ENCODE results near the gene RGS9.
"Not testable (repeated sequence)": the region's sequence is repeated elsewhere in the genome, so short reads cannot be mapped to it uniquely, and the experiment has no call there.

Gene RGS9

DNA sequence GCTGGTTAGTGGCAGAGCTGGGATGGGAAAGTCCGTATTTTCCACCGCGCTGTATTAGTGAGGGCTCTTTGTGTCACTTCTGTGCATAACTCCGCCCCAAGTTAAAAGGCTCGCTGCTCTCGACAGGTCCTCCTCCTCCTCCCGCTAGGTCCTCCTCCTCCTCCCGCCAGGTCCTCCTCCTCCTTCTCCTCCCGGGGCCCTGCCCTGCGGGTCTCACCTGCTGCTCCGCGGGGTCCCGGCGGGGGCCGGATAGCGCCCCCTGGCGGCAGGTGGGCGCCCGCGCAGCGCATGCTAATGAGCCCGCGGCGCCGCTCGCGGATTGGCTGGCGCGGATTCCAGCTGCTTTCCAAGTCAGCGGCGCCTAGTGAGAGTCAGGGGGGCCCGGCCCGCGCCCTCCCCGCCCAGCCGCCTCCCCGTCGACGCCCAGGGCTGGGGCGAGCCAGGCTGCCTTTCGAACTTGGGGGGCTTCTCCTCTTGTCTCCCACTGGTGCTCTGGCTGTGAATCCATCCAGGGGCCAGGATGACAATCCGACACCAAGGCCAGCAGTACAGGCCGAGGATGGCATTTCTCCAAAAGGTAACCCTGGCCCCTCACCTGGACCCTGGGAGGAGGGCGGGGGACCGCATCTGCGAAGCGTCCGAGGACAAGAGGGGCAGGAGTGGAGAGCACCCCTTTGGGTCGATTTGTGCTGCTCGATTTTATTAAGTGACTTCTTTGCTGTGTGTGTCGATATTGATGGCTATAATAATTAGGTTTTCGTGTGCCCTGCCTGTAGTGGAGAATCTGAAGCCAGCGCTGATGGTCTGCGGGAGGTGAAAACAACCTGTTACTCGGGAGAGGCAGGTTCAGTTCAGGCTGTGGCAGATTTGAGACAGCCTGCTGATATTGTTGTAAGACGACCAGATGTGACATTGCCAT lies at the start of gene RGS9:
Gene RGS9, plus strand, starts transcription at position 350 of the 919 bp plus-strand sequence. Its CDS starts 171 bp downstream, at position 521.
- peak; percentile 95 for ATAC-seq

DNA sequence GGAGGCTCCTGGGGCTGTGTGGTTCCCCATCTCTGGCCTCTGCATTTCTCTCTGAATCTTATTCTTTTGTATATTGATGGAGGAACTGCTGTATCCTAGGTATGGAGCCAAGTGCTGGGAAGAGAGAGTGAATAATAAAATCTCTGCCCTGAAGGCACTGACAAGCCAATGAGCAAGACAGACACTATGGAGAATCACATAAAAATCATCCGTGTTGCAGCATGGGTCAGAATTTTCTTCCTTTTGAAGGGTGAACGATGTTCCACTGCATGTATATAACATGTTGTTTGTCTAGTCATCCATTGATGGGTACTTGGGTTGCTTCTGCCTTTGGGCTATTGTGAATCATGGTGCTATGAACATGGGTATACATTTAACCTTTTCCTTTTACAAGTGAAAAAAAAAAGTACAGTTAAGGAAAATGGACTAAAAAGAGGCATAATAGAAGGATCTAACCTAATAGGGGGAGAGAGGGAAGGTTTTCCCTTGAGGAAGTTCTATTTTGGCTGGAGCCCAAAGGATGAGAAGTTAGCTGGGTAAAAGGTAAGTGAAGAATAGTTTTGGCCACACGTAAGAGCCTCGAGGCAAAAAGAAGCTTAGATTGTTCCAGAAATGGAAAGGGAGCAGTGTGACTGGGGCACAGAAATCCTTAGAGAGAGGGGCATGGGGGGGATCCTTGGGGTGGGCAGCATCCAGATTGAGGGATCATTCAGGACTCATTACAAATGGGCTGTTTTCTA lies 48.4 kb upstream of the RGS9 start:
- DNase-seq (no peak), ATAC-seq (no peak)

More for the DNA sequence above, at the start of gene RGS9:
- peak; percentile 88 for DNase-seq

DNA sequence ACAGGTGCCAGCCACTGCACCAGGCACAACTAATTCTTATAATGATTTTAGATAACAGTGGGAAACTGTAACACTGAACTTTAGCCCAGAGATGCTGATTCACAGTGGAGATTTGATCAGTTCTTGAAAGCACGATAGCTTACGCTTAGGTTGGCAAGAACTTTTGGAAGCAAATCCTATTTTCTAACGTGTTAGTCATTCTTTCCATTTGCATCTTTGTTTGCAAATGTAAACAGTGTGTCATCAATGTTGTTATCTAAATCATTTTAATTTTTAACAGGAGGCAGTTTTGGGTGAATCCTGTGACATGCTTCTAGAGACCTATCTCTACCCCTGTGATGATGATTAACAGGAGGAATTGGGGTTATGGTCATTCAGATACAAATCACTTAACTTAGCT lies 44.9 kb upstream of the RGS9 start:
- DNase-seq = no peak
- ATAC-seq = no peak

DNA sequence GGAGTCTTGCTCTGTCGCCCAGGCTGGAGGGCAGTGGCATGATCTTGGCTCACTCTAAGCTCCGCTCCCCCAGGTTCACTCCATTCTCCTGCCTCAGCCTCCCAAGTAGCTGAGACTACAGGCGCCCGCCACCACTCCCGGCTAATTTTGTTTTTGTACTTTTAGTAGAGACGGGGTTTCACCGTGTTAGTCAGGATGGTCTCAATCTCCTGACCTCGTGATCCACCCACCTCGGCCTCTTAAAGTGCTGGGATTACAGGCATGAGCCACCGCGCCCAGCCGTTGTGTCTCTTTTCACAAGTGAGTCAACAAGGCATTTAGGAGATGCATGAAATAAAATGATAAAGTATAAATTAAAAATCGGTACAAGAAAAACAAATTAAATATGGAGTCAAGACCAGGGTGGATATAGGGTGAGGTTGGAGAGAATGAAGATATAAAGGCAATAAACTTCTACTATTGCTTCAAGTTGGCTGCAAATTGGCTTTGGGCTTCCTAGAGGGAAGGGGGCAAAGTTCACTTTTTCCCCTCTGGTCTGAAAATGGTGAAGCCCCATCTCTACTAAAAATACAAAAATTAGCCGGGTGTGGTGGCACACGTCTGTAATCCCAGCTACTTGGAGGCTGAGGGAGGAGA lies 44.3 kb upstream of the RGS9 start:
- not testable (repeated sequence) for ATAC-seq, DNase-seq

DNA sequence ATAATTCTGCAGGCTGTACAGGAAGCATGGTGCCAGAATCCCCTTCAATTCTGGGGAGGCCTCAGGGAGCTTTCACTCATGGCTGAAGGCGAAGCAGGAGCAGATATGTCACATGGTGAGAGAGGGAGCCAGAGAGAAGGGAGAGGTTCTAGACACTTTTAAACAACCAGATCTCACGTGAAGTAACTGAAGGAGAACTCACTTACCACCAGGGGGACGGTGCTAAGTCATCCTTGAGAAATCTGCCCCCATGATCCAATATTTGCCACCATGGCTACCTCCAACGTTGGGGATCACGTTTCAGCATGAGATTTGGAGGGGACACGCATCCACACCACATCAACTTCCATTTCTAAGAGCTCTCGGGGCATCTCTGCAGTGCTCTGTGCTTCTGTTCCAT lies 43.2 kb upstream of the RGS9 start:
- no peak for DNase-seq
- ATAC-seq = no peak

DNA sequence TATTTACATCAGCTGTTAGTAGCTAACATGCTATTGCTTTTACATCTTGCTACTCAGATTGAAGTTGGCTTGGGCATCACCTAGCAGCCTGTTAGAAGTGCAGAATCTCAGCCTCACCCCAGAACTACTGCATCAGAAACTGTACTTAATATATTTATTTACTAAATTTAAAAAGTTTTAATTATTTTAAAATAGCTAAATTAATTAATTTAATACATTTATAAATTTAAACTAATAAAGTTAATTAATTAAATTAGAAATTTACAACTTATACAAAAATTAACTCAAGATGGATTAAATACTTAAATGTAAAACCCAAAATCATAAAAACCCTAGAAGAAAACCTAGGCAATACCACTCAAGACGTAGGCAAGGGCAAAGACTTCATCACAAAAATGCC lies 41.7 kb upstream of the RGS9 start:
- DNase-seq (no peak), ATAC-seq (no peak)

DNA sequence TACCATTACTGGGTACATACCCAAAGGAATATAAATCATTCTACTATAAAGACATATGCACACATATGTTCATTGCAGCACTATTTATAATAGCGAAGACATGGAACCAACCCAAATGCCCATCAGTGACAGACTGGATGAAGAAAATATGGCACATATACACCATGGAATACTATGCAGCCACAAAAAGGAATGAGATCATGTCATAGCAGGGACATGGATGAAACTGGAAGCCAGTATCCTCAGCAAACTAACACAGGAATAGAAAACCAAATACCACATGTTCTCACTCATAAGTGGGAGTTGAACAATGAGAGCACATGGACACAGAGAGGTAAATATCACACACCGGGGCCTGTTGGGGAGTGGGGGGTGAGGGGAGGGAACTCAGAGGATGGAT lies 40.8 kb upstream of the RGS9 start:
- not testable (repeated sequence) for DNase-seq, ATAC-seq

DNA sequence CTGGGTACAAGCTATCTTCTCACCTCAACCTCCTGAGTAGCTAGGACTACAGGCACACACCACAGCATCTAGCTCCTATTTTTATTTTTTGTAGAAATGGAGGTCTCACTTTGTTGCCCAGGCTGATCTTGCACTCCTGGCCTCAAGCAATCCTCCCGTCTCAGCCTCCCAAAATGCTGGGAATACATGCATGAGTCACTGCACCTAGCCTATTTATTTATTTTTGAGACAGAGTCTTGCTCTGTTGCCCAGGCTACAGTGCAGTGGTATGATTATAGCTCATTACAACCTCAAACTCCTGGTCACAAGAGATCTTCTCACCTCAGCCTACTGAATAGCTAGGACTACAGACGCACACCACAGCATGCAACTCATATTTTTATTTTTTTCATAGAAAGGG lies 40.1 kb upstream of the RGS9 start:
- no peak for ATAC-seq
- DNase-seq = no peak

DNA sequence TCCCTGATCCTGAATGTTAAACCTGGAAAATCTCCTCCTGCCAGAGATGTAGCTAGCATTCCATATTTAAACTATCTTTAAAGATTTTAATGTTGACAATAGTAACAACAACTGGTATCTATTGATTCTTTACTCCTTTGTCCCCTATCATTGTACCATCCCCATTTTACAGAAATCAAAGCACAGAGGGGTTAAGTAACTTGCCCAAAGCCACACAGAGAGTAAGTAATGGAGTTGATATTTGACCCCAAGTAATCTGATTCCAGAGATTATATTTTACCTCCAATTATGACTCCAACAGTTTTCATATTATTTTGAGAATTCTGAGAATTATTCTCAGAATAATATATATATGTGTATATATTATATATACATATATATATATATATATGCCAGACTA lies 37.7 kb upstream of the RGS9 start:
- ATAC-seq = no peak
- no peak for DNase-seq

DNA sequence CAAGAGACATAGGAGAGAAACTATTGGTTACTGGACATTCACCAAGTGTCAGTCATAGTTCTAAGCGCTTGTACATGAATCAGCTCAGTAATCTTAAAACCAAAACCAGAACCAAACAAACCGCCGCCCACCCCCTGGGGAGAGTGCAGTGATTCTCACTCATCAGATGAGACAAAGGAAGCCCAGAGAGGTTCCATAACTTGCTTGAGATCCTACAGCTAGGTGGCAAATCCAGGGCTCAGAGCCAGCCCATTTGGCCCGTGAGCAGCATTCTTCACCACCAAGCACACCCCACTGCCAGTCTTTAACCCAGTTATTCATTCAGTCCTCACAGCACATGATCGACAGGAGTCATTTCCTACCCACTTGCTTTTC lies 37.2 kb upstream of the RGS9 start:
- peak; percentile 80 for ATAC-seq
- peak; percentile 84 for DNase-seq

DNA sequence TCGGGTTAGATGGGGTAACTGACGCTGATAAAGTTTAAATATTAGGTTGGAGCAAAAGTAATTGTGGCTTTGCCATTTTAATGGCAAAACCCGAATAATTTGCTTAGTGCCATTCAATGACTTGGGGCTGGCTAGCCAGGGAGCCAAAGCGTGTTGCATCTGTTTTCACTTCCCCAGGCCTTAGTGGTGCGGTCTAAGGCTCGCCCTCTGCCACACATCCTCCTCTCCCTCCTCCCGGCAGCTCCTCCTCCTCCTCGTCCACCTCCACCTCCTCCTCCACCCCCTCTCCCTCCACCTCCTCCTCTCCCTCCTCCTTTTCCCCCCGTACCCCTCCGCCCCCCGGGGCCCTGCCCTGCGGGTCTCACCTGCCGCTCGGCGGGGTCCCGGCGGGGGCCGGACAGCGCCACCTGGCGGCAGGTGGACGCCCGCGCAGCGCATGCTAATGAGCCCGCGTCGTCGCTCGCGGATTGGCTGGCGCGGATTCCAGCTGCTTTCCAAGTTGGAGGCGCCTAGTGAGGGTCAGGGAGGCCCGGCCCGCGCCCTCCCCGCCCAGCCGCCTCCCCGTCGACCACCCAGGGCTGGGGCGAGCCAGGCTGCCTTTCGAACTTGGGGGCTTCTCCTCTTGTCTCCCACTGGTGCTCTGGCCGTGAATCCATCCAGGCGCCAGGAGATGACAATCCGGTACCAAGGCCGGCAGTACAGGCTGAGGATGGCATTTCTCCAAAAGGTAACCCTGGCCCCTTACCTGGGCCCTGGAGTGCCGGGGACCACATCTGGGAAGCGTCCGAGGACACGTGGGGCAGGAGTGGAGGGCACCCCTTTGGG lies 36.6 kb upstream of the RGS9 start:
- DNase-seq (peak; percentile 86), ATAC-seq (peak; percentile 78)

DNA sequence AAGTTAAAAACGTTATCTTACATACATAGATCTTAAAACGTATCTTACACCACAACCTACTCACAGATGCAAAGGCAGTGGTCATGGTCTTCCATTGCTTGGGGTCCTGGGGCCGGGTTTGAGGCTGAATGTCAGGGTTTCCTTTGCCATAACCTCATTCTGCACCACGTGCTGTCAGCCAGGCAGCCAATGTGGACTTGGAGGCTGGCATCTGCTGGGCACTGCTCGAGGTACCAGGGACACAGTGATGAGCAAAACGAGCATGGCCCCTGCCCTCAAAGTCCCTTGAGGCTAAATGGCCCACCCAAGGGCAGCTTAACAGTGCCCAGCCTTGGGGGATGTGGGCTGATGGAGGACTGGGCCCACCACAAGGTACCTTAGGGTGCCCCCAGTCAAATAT lies 35.8 kb upstream of the RGS9 start:
- ATAC-seq = no peak
- peak; percentile 13 for DNase-seq

DNA sequence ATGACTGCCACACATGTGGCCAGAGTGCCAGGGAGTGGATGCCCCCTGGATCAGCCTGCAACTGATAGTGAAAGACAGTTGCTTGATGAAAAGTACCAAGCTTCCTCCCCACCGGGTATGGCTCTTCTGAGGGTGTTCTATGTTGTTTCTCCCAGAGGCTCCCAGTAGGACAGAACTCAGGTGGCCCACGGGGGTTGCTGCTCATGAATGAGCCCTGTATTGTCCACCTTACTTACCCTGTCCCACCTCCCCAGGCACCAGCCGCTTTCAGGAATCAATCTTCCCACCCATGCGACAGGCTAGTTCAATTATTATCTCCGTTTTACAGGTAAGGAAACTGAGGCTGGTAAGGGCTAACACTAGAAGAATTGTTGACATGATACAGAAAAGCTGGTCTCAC lies 34.9 kb upstream of the RGS9 start:
- DNase-seq (no peak), ATAC-seq (no peak)

DNA sequence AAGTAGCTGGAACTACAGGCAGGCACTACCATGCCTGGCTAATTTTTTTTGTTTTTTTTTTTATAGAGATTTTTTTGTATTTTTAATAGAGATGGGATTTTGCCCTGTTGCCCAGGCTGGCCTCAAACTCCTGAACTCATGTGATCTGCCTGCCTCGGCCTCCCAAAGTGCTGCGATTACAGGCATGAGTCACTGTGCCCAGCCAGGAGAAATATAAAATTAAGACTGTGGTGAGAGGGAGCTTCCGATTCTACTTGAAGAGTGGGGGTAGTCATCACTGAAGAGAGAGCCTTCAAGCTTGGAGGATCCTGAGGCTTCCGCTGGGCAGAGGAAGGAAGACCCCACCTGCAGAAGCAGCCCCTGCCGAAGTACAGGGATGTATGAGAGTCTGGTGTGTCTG lies 34.4 kb upstream of the RGS9 start:
- DNase-seq = no peak
- no peak for ATAC-seq

DNA sequence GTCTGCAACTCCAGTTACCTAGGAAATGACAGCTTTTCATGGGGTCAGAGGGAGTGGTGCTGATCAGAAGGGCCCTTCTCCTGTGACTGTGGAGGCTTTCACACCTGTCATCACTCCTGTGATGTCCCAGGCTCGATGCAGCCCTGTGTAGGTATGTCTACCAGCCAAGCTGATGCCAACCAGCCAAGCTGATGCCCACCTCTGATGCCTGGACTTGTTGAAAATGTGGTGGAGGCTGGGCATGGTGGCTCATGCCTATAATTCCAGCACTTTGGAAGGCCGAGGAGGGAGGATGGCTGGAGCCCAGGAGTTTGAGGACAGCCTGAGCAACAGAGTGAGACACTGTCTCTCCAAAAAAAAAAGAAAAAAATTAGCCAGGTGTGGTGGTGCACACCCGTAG lies 33.7 kb upstream of the RGS9 start:
- ATAC-seq (no peak), DNase-seq (no peak)

DNA sequence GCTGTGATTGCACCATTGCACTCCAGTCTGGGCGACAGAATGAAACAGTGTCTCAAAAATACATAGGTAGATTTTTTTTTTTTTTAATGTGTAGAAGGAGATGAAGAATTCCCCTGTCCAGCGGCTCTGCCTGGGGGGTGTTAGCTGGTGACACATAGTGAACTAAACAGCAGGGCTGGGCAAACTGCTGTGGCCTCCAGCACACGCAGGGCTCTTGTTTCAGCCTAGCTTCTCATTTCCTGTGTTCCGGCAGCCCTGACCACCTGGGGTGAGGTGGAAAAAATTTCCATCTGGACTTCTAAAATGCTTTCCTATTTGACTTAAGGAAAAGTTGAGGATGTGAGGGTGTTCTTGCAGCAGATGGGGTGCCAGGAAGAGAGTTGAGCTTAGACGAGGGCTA lies 33.3 kb upstream of the RGS9 start:
- ATAC-seq = no peak

DNA sequence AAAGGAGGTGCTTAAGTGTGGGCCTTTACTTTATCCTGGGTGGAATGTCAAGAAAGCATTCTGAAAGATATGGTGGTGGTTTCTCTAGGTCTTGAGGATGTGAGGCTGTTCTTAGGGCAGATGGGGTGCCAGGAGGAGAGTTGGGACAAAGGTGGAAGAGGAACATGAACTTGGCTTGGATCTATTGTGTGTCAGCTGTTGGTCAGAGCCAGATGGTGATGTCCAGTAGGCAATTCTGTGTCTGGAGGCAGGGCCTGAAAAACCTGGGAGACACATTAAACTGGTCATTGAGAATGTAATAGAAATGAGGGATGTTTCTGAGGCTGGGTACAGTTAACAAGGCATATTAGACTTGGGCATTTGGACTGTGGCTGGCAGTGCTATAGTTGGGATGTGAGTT lies 32.6 kb upstream of the RGS9 start:
- DNase-seq (no peak), ATAC-seq (no peak)

More for the DNA sequence above, 33.3 kb upstream of the RGS9 start:
- DNase-seq = no peak

DNA sequence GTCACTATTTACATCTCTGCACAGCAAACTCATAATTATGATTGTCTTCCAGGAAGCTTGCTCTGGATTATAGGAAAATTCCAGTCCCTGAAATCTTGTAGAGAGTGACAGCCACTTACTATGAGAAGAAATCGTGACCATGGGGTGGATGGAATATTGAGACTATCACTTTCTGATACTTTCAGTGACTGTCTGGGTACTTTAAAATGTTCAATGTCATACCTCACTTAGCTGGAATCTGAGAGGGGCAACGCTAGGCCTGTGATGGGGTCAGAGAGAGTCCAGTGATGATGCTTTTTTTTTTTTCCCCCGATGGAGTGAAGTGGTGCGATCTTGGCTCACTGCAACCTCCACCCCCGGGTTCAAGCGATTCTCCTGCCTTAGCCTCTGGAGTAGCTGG lies 32.2 kb upstream of the RGS9 start:
- ATAC-seq (no peak), DNase-seq (no peak)

DNA sequence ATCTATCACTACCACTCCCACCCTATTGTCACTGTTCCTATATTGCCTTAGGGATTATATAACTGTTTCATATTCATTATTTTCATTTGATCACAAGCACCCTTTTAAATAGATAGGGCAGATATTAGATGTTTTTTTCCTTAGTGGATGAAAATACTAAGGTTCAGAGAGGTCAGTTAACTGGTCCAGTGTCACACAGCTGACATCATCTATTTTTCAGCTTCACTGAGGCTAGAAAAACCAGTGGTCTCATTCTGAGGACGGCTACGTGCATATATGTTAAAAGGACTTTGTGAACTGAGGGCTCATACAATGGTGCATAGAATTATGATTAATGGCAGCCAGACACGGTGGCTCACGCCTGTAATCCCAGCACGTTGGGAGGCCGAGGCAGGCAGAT lies 29.0 kb upstream of the RGS9 start:
- ATAC-seq (no peak), DNase-seq (no peak)

DNA sequence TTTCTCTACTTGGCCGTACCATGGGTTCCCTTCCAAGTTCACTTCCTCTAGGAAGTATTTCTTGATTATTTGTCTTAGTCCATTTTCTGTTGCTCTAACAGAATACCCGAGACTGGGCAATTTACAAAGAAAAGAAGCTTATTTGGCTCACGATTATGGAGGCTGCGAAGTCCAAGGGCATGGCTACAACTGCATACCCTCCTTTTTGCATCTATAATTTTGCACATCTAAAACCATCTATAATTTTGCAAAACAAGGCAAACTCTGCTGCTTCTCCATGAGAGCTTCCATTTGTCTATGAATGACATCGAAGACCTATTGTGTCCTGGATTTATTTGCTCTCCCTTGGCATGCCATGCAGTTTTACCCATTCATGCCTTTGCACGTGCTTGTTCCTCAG lies 27.6 kb upstream of the RGS9 start:
- no peak for DNase-seq
- ATAC-seq = no peak

DNA sequence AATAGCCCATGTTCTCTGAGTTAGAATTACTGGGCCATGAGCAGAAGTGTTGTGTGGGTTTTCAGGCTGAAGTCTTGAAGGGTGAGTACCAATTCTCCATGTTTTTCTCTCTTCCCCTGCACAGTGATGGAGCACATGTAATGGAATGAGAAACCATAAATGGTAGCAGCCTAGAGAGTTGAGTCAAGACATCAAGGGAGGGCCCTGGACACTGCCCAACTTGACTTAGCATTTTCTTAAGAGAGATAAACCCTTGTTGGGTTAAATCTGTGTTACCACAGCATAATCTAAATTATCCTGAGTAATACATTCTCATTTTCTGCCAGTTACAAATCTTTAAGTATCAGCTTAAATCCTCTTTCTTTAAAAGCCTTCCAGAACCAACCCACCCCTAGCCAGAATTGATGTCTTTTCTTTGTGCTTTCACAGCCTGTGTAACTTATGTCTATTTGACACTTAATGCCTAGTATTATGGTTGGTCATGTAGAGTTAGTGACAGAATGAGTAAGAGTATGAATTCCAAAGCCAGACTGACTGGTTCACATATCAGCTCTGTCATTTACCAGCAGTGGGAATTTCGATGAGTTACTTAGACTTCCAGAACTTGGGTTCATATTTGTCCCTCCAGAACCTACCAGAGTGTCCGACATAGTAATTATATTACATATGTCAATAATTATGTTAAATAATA lies 27.0 kb upstream of the RGS9 start:
- no peak for DNase-seq

DNA sequence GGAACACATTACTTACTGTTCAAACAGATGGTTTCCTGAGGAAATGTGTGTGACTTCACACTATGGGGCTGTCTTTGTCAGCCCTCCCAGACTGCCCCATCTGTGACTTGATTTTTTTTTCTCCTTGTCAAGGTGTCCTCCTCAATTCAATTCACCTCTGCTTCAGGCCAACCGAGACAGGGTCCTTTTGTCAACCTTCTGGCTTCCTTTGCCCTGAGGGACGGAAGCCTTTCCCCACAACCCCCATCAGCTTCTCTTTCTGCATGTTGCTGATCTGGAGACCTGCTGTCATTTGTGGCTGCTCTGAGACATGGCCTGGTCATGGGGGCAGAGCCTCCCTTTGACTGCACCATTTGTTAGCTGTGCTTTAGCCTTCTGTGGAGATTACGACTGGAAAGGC lies 21.3 kb upstream of the RGS9 start:
- ATAC-seq = no peak
- DNase-seq = no peak

More for the DNA sequence above, 27.0 kb upstream of the RGS9 start:
- no peak for ATAC-seq
